Measurements from ENCODE around the gene SIL1. TPM values are rescaled to one million over a fixed set of nuclear protein-coding genes. Genes with fewer than 3 reads are reported as not detected.

SIL1 gene
- total RNA-seq, 1 donor from 2014 or later, result 41.6 TPM

- DNase-seq (ENCODE audit: low read depth) (no peak), FAIRE-seq (no peak)
- no peak overlapping the region for H3K4me3 ChIP-seq (ENCODE audit: insufficient read depth, low read depth, low read length)
- H3K36me3 Mint-ChIP-seq (ENCODE audit: low read depth, unreplicated experiment), result peaks cover 14% of the 10 kb centered on the region
- no peaks in the 10 kb centered on the region for H3K27me3 Mint-ChIP-seq (ENCODE audit: low read depth, unreplicated experiment)
- H3K4me1 ChIP-seq (ENCODE audit: insufficient read depth, low read length), result no peaks in the 10 kb centered on the region
- peaks cover 3% of the 10 kb centered on the region for H3K9me3 ChIP-seq (ENCODE audit: insufficient read depth, low read depth, low read length)
- no peak overlapping the region for H2AFZ ChIP-seq (ENCODE audit: low read depth, low read length)
- H3K9me3 Mint-ChIP-seq (ENCODE audit: unreplicated experiment), result peaks cover 15% of the 10 kb centered on the region
- H3K27me3 ChIP-seq (ENCODE audit: insufficient read depth, low read length), result no peaks in the 10 kb centered on the region
- no peaks in the 10 kb centered on the region for H3K36me3 ChIP-seq (ENCODE audit: insufficient read depth, low read length)
- no peak overlapping the region for H3K27ac ChIP-seq (ENCODE audit: low read depth, low read length)
- H3K27ac Mint-ChIP-seq (ENCODE audit: unreplicated experiment), result no peak overlapping the region
- no peak overlapping the region for H3K4me3 Mint-ChIP-seq (ENCODE audit: unreplicated experiment)
- TF ChIP-seq CTCF (IDR thresholded peaks at IDR 0.05; ENCODE audit: insufficient read depth, low read depth, low read length) (no peak), EZH2 (IDR thresholded peaks at IDR 0.05; ENCODE audit: insufficient read depth, low read length) (no peak)
- H4K20me1 ChIP-seq (ENCODE audit: insufficient read depth, low read length), result peaks cover 18% of the 10 kb centered on the region
- no peak overlapping the region for H3K4me2 ChIP-seq (ENCODE audit: low read length)
- no peaks in the 10 kb centered on the region for H3K4me1 Mint-ChIP-seq (ENCODE audit: low read depth, unreplicated experiment)
- peaks cover 14% of the 10 kb centered on the region for H3K79me2 ChIP-seq (ENCODE audit: insufficient read depth, low read length)
- no peak overlapping the region for H3K9ac ChIP-seq (ENCODE audit: low read length)
Measured at GRCh38 chr5:139171779-139172404, 26.3 kb downstream of the SIL1 start.

GRCh38 chr5:139167952-139168720 lies 30.0 kb downstream of the SIL1 start:
- H3K27ac Mint-ChIP-seq (ENCODE audit: unreplicated experiment), result no peak overlapping the region
- FAIRE-seq, result no peak

More at GRCh38 chr5:139167952-139168720, 30.0 kb downstream of the SIL1 start:
- H3K9me3 ChIP-seq (ENCODE audit: insufficient read depth, low read depth, low read length), result peaks cover 3% of the 10 kb centered on the region
- Mint-ChIP-seq H3K27me3 (ENCODE audit: low read depth, unreplicated experiment) (no peaks in the 10 kb centered on the region), H3K4me3 (ENCODE audit: unreplicated experiment) (no peak overlapping the region), H3K4me1 (ENCODE audit: low read depth, unreplicated experiment) (peaks cover 2% of the 10 kb centered on the region), H3K9me3 (ENCODE audit: unreplicated experiment) (peaks cover 11% of the 10 kb centered on the region), H3K36me3 (ENCODE audit: low read depth, unreplicated experiment) (peaks cover 10% of the 10 kb centered on the region)
- no peak for DNase-seq (ENCODE audit: low read depth)
- H3K27me3 ChIP-seq (ENCODE audit: insufficient read depth, low read length), result no peaks in the 10 kb centered on the region
- no peak overlapping the region for H3K9ac ChIP-seq (ENCODE audit: low read length)
- H4K20me1 ChIP-seq (ENCODE audit: insufficient read depth, low read length), result peaks cover 19% of the 10 kb centered on the region
- H3K4me1 ChIP-seq (ENCODE audit: insufficient read depth, low read length), result no peaks in the 10 kb centered on the region
- TF ChIP-seq EZH2 (IDR thresholded peaks at IDR 0.05; ENCODE audit: insufficient read depth, low read length), result no peak
- no peak for TF ChIP-seq CTCF (IDR thresholded peaks at IDR 0.05; ENCODE audit: insufficient read depth, low read depth, low read length)
- H3K79me2 ChIP-seq (ENCODE audit: insufficient read depth, low read length), result peaks cover 3% of the 10 kb centered on the region
- H3K4me2 ChIP-seq (ENCODE audit: low read length), result no peak overlapping the region
- H2AFZ ChIP-seq (ENCODE audit: low read depth, low read length), result no peak overlapping the region
- no peak overlapping the region for H3K27ac ChIP-seq (ENCODE audit: low read depth, low read length)
- no peaks in the 10 kb centered on the region for H3K36me3 ChIP-seq (ENCODE audit: insufficient read depth, low read length)
- H3K4me3 ChIP-seq (ENCODE audit: insufficient read depth, low read depth, low read length), result no peak overlapping the region
